MM.1S (cell line): ENCODE results near the gene KIRREL3.

Experiments
- DNase-seq: peaks from one replicate; pipeline ENCODE4 v3.0.0-alpha.2; 2015
- H2AFZ ChIP-seq: fragments of 300-600 bp; sonication (generic); 2 replicates; pipeline ENCODE4 v1.6.0; 2016; ENCODE audit warnings: antibody characterized with exemption, low read length
- H3F3A ChIP-seq: fragments of 300-600 bp; sonication (generic); 2 replicates; pipeline ENCODE4 v1.6.1; 2016; ENCODE audit warnings: mild to moderate bottlenecking, antibody characterized with exemption, low read length, moderate library complexity, mixed read lengths; ENCODE audit not compliant: insufficient read depth
- H3K27ac ChIP-seq: fragments of 300-600 bp; sonication (generic); 2 replicates; pipeline ENCODE4 v1.5.1; 2016; ENCODE audit warnings: mild to moderate bottlenecking, low read length
- H3K27me3 ChIP-seq: fragments of 300-600 bp; sonication (generic); replicated peaks from 2 replicates; pipeline ENCODE4 v1.6.0; 2016; ENCODE audit warnings: low read length; ENCODE audit not compliant: insufficient read depth
- H3K36me3 ChIP-seq: fragments of 300-600 bp; sonication (generic); replicated peaks from 2 replicates; pipeline ENCODE4 v1.6.1; 2016; ENCODE audit warnings: mild to moderate bottlenecking, low read length, mixed read lengths; ENCODE audit not compliant: insufficient read depth
- H3K4me1 ChIP-seq: fragments of 300-600 bp; sonication (generic); 2 replicates; pipeline ENCODE4 v1.6.1; 2016; ENCODE audit warnings: low read length, mixed read lengths
- H3K4me2 ChIP-seq: fragments of 300-600 bp; sonication (generic); 2 replicates; pipeline ENCODE4 v1.6.0; 2016; ENCODE audit warnings: low read depth, low read length
- H3K4me3 ChIP-seq: fragments of 300-600 bp; sonication (generic); 2 replicates; pipeline ENCODE4 v1.5.1; 2016; ENCODE audit warnings: low read length, mixed read lengths
- H3K79me2 ChIP-seq: fragments of 300-600 bp; sonication (generic); 2 replicates; pipeline ENCODE4 v1.6.1; 2016; ENCODE audit warnings: mixed run types, low read length, mixed read lengths
- H3K9ac ChIP-seq: fragments of 300-600 bp; sonication (generic); 2 replicates; pipeline ENCODE4 v1.6.1; 2016; ENCODE audit warnings: low read length, mixed read lengths
- H3K9me2 ChIP-seq: fragments of 300-600 bp; sonication (generic); replicated peaks from 2 replicates; pipeline ENCODE4 v1.6.1; 2016; ENCODE audit warnings: mild to moderate bottlenecking, low read length, mixed read lengths; ENCODE audit not compliant: insufficient read depth
- H3K9me3 ChIP-seq: fragments of 300-600 bp; sonication (generic); replicated peaks from 2 replicates; pipeline ENCODE4 v1.6.1; 2016; ENCODE audit warnings: mild to moderate bottlenecking, low read length, mixed read lengths; ENCODE audit not compliant: insufficient read depth
- H4K20me1 ChIP-seq: fragments of 300-600 bp; sonication (generic); 2 replicates; pipeline ENCODE4 v1.6.1; 2016; ENCODE audit warnings: mild to moderate bottlenecking, low read length, moderate library complexity, mixed read lengths; ENCODE audit not compliant: insufficient read depth
- CTCF ChIP-seq: fragments of 300-600 bp; sonication (generic); IDR thresholded peaks from 2 replicates; pipeline ENCODE4 v1.5.1; 2016; ENCODE audit warnings: antibody characterized with exemption, low read length, mixed read lengths
- EZH2 ChIP-seq: fragments of 300-600 bp; sonication (generic); optimal IDR thresholded peaks from 2 replicates; pipeline ENCODE3; 2017; ENCODE audit warnings: low read depth, mild to moderate bottlenecking, antibody characterized with exemption, low read length, mixed read lengths
- EZH2phosphoT487 ChIP-seq: fragments of 300-600 bp; sonication (generic); IDR thresholded peaks from 2 replicates; pipeline ENCODE4 v1.6.1; 2018; ENCODE audit warnings: antibody characterized with exemption, low read length

KIRREL3 gene

GRCh38 chr11:126583594-126584427 lies 416.8 kb downstream of the KIRREL3 start:
- Histone ChIP-seq H4K20me1 (no peaks in the 10 kb centered on the region), H3K4me2 (no peak overlapping the region)

GRCh38 chr11:126583101-126583500 lies 417.5 kb downstream of the KIRREL3 start:
- no peak for DNase-seq
- Histone ChIP-seq H3K4me2 (no peak overlapping the region), H3K79me2 (no peaks in the 10 kb centered on the region), H3K9ac (no peak overlapping the region), H3K27ac (no peak overlapping the region), H3K4me1 (no peaks in the 10 kb centered on the region), H3K9me2 (no peaks in the 10 kb centered on the region), H3K36me3 (no peaks in the 10 kb centered on the region), H3F3A (no peaks in the 10 kb centered on the region), H3K27me3 (no peaks in the 10 kb centered on the region), H3K4me3 (no peak overlapping the region), H2AFZ (no peak overlapping the region), H4K20me1 (no peaks in the 10 kb centered on the region), H3K9me3 (no peaks in the 10 kb centered on the region)
- TF ChIP-seq CTCF: no peak
- no peak for TF ChIP-seq EZH2
- no peak for TF ChIP-seq EZH2phosphoT487

More at GRCh38 chr11:126583594-126584427, 416.8 kb downstream of the KIRREL3 start:
- H3K9ac ChIP-seq: no peak overlapping the region
- no peaks in the 10 kb centered on the region for H3K79me2 ChIP-seq
- H3K9me2 ChIP-seq: no peaks in the 10 kb centered on the region
- H3K27ac ChIP-seq: no peak overlapping the region
- H3K4me1 ChIP-seq: no peaks in the 10 kb centered on the region
- H3K36me3 ChIP-seq: no peaks in the 10 kb centered on the region
- H2AFZ ChIP-seq: no peak overlapping the region
- no peaks in the 10 kb centered on the region for H3K27me3 ChIP-seq
- no peak for DNase-seq
- H3K4me3 ChIP-seq: no peak overlapping the region
- H3F3A ChIP-seq: no peaks in the 10 kb centered on the region
- no peaks in the 10 kb centered on the region for H3K9me3 ChIP-seq
- TF ChIP-seq EZH2phosphoT487 (no peak), CTCF (no peak), EZH2 (no peak)

- Histone ChIP-seq H3K9me2 (no peaks in the 10 kb centered on the region), H3K9me3 (no peaks in the 10 kb centered on the region), H3K4me1 (no peaks in the 10 kb centered on the region), H3K4me2 (no peak overlapping the region), H3F3A (no peaks in the 10 kb centered on the region), H3K79me2 (no peaks in the 10 kb centered on the region), H3K36me3 (no peaks in the 10 kb centered on the region), H4K20me1 (no peaks in the 10 kb centered on the region), H2AFZ (no peak overlapping the region), H3K9ac (no peak overlapping the region), H3K27me3 (no peaks in the 10 kb centered on the region), H3K4me3 (no peak overlapping the region), H3K27ac (no peak overlapping the region)
- no peak for TF ChIP-seq EZH2phosphoT487
- TF ChIP-seq CTCF: no peak
- no peak for TF ChIP-seq EZH2
- DNase-seq: no peak
Observed at GRCh38 chr11:126581871-126582648, 418.5 kb downstream of the KIRREL3 start.
